ENCODE results near the gene CERS2. TPM values are rescaled to one million over a fixed set of nuclear protein-coding genes. Genes with fewer than 3 reads are reported as not detected.

Gene CERS2, protein sequence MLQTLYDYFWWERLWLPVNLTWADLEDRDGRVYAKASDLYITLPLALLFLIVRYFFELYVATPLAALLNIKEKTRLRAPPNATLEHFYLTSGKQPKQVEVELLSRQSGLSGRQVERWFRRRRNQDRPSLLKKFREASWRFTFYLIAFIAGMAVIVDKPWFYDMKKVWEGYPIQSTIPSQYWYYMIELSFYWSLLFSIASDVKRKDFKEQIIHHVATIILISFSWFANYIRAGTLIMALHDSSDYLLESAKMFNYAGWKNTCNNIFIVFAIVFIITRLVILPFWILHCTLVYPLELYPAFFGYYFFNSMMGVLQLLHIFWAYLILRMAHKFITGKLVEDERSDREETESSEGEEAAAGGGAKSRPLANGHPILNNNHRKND
- total RNA-seq (2022; extraction: Qiagen RNA extraction), result 249 to 260 TPM (median 254 TPM) in 5 replicates

DNA sequence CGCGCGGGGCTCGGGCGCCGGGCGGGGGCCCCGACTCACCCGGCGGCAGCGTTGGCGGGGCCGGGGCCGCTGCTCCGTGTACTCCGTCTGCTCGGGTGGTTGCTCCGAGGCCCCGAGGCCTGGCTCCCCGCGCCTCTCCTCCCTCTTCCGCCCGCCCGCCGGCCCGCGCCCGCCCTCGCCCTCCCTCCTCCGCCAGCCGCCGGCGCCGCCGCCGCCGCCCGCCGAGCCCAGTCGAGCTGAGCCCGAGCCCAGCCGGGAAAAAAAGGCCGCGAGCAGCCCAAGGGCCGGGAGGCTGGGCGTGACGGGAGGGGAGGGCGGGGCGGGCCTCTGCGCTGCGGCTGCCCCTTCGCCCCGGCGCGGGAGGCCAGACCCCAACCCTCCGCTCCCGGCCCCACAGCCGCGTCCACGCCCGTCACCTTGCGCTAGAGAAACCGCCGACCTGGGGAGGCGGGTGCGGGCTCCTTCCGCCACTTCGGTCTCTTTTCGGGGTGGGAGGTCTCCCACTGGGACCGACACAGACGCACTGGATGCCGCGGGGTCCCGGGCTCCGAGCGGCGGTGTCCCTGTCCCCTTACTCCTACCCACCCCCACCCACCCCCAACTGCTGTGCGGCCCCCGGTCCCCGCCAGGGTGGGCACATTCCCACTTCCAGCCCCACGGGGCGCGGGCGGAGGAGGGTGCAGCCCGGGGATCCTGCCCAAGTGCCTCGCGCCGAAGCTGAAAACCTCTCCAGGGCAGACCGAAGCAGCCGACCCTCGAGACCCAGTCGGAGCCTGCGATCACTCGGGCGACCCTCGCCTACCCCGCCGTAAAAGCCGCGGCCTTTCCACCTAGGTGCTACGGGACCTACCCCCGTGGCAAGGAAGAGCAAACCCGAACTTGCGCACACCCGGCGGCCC lies at the start of gene CERS2:
Gene CERS2, minus strand, starts transcription at position 256 of the 899 bp plus-strand sequence. CDS start 5,745 bp downstream, outside the sequence.

DNA sequence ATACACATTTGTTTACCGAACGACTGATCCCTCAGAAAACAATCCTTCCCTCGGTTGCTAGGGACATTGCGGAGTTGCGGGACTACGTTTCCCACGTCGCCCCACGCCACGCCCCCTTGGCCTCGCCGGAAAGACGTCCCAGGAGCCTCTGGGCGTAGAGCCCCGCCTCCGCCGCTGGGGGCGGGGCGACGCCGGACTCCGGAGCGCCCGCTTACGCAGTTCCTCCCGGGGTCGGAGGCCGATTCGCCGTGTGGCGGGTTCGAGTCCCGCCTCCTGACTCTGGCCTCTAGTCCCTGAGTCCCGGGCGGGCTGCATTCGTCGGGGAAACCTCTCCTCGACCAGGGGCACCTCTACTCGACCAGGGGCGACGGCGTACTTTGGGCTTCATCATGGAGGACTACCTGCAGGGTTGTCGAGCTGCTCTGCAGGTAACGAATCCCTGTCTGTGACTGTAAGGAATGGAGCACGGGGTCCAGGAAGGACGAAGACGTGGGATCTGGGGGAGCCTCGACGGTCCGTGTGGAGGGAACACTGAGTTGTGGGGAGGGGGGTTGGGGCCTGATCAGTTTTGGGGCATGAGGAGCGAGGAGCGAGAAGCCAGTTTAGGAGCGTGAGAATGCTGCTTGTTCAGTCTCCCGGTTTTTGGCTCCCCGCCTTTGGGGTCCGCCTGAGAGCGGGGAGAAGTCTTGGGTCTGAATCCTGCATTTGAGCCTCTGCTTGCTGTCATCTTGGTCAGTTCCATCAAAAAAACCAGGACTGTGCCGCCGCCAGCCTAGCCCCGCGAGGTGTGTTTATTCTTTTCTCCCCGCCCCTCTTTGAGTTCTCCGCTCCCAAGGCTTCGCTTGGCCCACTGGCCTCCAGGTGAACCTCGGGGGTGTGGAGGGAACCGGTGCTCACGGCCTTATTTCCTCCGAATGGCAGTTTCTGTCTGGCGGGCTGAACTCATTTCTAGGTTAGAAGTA lies 33.9 kb upstream of the CERS2 start, which contains the start of gene PRUNE1:
Gene PRUNE1, plus strand, starts transcription at position 206 of the 962 bp plus-strand sequence. Its CDS starts 184 bp downstream, at position 390.

DNA sequence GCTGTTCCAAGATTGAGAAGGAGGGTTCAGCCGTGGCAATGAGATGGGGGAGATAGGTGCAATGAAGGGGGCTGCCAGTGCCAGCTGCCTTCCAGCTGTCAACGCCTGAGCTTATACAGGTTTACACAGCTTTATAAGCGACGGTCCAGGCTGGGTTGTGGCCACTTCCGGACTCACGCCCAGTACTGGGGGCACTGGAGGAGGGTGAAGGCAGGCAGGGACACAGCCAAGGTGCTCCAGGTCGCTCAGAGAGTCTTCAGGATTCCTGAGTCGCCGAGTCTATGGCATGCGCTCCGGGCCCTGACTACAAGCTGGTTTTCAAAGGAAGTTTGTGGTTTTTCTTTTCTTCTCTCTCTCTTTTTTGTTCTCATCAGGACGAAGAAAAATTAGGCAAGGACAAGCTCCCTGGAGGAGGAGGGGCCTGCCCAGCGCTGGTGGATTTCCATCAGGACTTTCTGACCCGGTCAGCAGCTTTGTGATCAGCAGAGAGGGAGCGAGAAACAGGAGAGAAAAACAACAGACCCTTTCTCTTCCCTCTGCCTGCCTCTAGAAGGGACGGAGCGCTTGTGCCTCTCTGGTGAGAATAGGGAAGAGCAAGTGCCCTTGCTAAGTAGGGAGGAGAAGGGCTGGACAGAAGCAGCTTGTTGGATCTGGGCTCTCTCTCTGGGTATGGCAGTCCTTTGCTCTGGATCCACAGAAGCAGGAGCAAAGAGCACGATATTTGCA lies 31.9 kb upstream of the CERS2 start, which contains the start of gene MINDY1:
Gene MINDY1, minus strand, starts transcription at position 576 of the 726 bp plus-strand sequence. CDS start 4,285 bp downstream, outside the sequence.

DNA sequence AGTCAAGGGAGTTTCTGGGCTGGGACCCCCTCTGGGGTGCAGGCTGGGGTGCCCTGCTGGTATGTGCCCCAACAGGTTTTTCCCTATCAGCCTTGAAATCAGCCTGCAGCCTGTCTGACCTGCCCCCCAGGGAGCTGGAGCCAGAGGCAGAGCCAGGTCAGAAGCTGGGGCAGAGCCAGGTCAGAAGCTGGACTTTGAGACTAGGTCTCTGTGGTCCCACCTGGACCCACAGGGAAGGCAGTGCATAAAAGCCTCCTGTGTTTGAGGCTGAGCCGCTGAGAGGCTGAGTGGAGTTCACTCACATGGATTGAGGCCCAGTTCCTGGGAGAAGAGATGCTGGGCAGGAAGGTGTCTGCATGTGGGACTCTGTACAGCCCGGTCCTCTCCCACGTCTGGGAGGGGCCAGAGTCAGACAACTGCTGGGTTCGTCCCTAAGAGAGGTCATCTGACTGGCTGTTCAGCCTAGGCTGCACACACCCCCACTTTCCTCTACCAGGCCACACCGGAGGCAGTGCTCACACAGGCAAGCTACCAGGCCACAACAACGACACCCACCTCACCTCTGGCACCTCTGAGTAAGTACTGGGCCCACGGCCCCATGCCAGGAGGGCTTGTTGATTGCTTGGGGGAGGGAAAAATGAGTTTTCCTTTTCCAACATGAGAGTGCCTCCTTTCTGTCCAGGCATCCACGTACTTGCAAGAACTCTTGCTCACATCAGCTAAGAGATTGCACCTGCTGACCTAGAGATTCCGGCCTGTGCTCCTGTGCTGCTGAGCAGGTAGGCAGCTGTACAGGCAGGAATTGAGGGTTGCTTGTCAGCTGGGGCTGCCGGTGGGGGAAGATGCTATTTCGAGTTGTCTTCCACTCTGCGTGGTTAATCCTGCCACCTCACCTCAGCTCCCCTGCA lies 7.4 kb upstream of the CERS2 start, which contains the start of gene ANXA9:
Gene ANXA9, plus strand, starts transcription at position 488 of the 908 bp plus-strand sequence. CDS start 814 bp downstream, outside the sequence.

DNA sequence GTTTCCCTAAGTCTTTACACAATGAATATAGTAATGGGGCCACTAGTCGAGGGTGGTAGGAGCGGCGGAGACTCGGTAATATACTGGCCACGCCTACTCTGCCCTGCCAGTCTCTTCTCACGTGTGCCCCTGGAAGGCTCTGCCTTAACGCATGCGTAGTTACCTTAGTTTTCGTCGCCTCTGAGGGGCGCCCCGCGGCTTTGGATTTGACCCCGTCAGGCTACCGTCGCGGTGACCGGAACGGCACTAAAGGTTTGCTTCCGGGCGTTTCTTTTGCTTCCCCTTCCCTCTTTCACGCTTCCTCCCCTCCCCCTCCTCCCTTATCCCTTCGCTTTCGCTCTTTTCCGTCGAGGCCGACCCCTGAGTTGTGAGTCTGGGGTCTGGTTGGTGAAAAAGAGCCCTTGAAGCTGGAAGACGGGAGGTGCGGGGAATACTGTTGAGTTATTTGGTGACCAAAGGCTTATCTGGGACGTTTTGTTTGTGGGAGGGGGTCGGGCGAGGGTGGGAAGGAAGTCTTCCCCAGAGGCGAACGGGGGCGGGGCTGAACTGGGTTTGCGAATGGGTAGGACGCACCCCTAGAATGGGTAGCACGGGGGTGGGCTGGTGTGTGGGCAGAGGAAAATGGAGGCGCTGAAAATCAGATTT lies 48.4 kb downstream of the CERS2 start, which contains the start of gene SETDB1:
Gene SETDB1, plus strand, starts transcription at position 267 of the 645 bp plus-strand sequence. CDS start 1,352 bp downstream, outside the sequence.

Other genes starting within 250 kb of the CERS2 start
- 14.8 to 18.4 TPM (median 17.4 TPM) in 5 replicates for gene CTSS, start 209.1 kb downstream of the CERS2 start, total RNA-seq (2022; extraction: Qiagen RNA extraction)
- gene CTSK, start 166.6 kb downstream of the CERS2 start, total RNA-seq (2022; extraction: Qiagen RNA extraction), result 1.1 to 2.5 TPM (median 1.4 TPM) in 5 replicates
- 8.8 to 13.5 TPM (median 12.6 TPM) in 5 replicates for gene ARNT, start 98.2 kb downstream of the CERS2 start, total RNA-seq (2022; extraction: Qiagen RNA extraction)
- not detected in 5 replicates for gene CTXND2, start 87.7 kb downstream of the CERS2 start, total RNA-seq (2022; extraction: Qiagen RNA extraction)
- gene SETDB1, start 48.5 kb downstream of the CERS2 start, total RNA-seq (2022; extraction: Qiagen RNA extraction), result 20.7 to 27.7 TPM (median 23.5 TPM) in 5 replicates
- gene ANXA9, start 7.5 kb upstream of the CERS2 start, total RNA-seq (2022; extraction: Qiagen RNA extraction), result 0.63 to 1.1 TPM (median 0.85 TPM) in 5 replicates
- gene MINDY1, start 32.1 kb upstream of the CERS2 start, total RNA-seq (2022; extraction: Qiagen RNA extraction), result 2.9 to 3.6 TPM (median 3.3 TPM) in 5 replicates
- 11.9 to 16.0 TPM (median 14.8 TPM) in 5 replicates for gene PRUNE1, start 33.6 kb upstream of the CERS2 start, total RNA-seq (2022; extraction: Qiagen RNA extraction)
- 0.07 to 0.12 TPM (median 0.07 TPM) in 5 replicates for gene BNIPL, start 61.8 kb upstream of the CERS2 start, total RNA-seq (2022; extraction: Qiagen RNA extraction)
- 5.8 to 8.9 TPM (median 7.1 TPM) in 5 replicates for gene C1orf56, start 72.9 kb upstream of the CERS2 start, total RNA-seq (2022; extraction: Qiagen RNA extraction)
- 71.6 to 85.1 TPM (median 74.0 TPM) in 5 replicates for gene CDC42SE1, start 84.8 kb upstream of the CERS2 start, total RNA-seq (2022; extraction: Qiagen RNA extraction)
- gene MLLT11, start 85.6 kb upstream of the CERS2 start, total RNA-seq (2022; extraction: Qiagen RNA extraction), result 14.5 to 18.8 TPM (median 17.8 TPM) in 5 replicates
- 2.7 to 3.9 TPM (median 3.5 TPM) in 5 replicates for gene GABPB2, start 95.9 kb upstream of the CERS2 start, total RNA-seq (2022; extraction: Qiagen RNA extraction)
- gene SEMA6C, start 171.8 kb upstream of the CERS2 start, total RNA-seq (2022; extraction: Qiagen RNA extraction), result 1.3 to 2.5 TPM (median 1.9 TPM) in 5 replicates
- gene TNFAIP8L2, start 181.8 kb upstream of the CERS2 start, total RNA-seq (2022; extraction: Qiagen RNA extraction), result not detected in 5 replicates
- 5.3 to 7.5 TPM (median 6.6 TPM) in 5 replicates for gene LYSMD1, start 191.1 kb upstream of the CERS2 start, total RNA-seq (2022; extraction: Qiagen RNA extraction)
- gene SCNM1, start 191.3 kb upstream of the CERS2 start, total RNA-seq (2022; extraction: Qiagen RNA extraction), result 44.0 to 49.0 TPM (median 44.9 TPM) in 5 replicates
- gene TMOD4, start 201.1 kb upstream of the CERS2 start, total RNA-seq (2022; extraction: Qiagen RNA extraction), result 0.30 to 0.46 TPM (median 0.35 TPM) in 4 of 5 replicates, not detected in the other
- 39.9 to 66.6 TPM (median 45.1 TPM) in 5 replicates for gene VPS72, start 215.4 kb upstream of the CERS2 start, total RNA-seq (2022; extraction: Qiagen RNA extraction)
- 42.3 to 54.3 TPM (median 44.7 TPM) in 5 replicates for gene PIP5K1A, start 223.7 kb upstream of the CERS2 start, total RNA-seq (2022; extraction: Qiagen RNA extraction)